HUDEP-2 (cell line): ENCODE data around the gene PAWR.
"Not testable (repeated sequence)": the region's sequence is repeated elsewhere in the genome, so short reads cannot be mapped to it uniquely, and the experiment has no call there.

ENCODE experiments used
- DNase-seq, 76 experiments: peaks; one replicate each; lab custom pipeline; 2025; ENCODE audit not compliant: unreplicated experiment in 76 of 76; lab: John Stamatoyannopoulos, UW

PAWR gene

DNA sequence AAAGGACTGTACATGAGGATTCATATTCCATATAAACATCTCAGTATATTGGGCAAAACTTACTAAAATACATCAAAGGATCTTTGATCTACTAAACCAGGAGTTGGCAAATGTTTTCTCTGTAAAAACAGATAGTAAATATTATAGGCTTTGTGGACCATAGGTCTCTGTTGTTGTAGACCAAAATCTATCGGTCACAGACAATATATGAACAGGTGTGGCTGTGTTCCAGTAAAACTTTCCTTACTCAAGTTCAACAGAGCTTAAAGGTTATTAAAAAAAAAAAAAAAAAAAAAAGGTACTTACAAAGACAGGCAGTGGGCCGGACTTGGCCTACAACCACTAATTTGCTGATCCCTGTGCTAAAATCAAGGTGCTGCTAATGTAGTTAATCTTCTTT lies 40.3 kb downstream of the PAWR start:
- no peak for DNase-seq

GRCh38 chr12:79648881-79649280 lies 41.9 kb downstream of the PAWR start:
- no peak for DNase-seq

GRCh38 chr12:79646843-79647242 lies 43.9 kb downstream of the PAWR start:
- DNase-seq, result not testable (repeated sequence)

DNA sequence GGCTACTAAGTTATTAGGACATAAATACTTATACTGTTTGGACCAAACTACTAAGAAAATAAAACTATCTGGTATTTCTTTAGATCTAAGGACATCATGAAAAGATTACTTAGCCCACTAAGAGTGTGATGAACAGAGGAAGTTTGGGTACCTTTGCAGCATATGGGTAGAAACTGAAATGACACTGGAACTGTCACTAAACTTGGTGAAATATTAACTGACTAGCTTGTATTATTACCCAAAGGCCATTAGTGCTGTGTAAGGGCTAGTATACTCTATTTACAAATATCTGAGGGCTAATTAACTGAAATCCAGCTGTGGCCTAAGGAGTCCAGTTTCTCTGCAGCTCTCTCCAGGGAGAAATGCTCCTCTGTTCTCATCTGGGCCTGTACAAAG lies 45.5 kb downstream of the PAWR start:
- no peak for DNase-seq

DNA sequence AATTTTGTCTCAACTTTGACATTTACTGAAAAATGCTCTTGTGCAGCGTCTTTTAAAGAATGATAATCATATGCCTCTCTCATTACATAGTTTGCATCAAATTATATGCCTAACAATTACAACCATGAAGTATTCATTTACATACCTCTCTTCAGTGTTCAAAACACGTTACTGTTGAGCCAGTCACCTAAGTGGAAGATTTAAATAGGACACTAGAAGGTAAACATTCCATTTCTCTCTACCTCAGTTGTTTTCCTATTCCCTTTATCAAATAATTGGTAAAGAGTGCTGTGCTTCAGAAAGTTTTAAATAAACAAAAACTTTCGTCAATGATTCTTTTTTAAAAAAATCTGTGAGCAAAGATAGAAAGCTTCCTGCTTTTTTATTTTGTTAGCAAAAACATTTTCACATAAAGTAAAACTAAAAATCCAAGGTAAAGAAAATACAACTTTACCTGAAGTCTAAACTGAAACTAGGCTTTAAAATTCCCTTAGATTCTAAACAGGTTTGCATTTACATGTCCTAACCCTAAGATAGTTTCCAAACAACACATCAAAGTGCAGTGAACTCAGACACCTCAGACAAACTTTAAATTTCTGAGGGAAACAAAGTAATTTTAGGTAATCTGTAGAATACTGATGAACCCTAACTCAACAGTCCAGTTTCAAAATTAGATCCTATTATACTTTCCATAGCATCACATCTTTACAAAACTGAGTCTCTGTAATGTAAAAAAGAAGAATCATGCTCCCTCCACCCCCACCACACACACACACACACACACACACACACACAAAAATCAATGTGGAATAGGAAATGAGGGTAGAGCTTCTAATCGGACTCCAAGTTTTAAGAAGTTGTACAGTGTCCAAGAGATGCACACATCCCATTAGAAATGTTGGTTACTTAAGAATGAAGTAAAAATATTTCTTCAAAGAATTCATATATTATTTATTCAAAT lies 46.2 kb downstream of the PAWR start:
- no peak for DNase-seq

GRCh38 chr12:79643821-79644220 lies 46.9 kb downstream of the PAWR start:
- DNase-seq, result no peak

DNA sequence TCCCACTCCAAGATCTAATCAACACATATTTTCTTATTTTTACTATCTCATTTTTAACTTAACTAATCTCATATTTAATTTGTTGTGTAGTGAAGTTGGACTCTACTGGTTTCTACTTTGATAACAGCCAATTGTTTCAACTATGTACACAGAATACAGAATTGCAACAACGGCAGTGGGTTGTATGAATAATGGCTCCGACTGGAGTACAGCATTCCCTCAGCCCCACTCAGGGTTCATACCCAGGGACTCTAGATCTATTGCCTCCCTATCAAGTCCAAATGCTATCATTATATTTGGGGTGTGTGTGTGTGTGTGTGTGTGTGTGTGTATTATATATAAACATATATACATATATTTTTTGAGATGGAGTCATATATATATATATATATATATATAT lies 52.3 kb downstream of the PAWR start:
- no peak for DNase-seq

GRCh38 chr12:79637093-79637492 lies 53.7 kb downstream of the PAWR start:
- DNase-seq, result no peak

- no peak for DNase-seq
Observed at GRCh38 chr12:79635676-79636075, 55.1 kb downstream of the PAWR start.

DNA sequence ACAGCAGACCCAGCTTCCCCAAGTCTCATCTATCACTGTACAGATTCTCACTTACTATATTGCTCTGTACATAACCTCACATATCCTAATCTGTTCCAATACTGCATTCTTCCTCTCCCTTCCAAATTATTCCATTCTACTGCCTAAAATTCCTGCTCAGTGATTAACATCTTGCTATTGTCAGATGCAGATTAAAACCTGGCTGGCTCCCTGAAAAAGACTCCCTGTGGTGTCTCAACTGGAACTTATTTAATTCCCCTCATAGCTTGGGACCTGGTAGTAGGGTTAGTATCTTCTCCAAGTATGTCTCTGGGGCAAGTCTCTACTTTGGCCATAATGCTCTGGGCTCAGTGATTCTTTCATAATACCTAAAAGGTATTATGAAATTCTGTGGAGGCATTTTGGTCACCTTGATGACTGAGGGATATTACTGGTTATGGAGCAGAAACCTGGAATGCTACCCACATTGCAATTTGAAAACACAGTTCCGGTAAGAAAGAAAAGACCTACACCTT lies 55.8 kb downstream of the PAWR start:
- no peak for DNase-seq

- DNase-seq, result no peak
Observed at GRCh38 chr12:79629561-79629960, 61.2 kb downstream of the PAWR start.

GRCh38 chr12:79626735-79627134 lies 64.0 kb downstream of the PAWR start:
- DNase-seq, result not testable (repeated sequence)

DNA sequence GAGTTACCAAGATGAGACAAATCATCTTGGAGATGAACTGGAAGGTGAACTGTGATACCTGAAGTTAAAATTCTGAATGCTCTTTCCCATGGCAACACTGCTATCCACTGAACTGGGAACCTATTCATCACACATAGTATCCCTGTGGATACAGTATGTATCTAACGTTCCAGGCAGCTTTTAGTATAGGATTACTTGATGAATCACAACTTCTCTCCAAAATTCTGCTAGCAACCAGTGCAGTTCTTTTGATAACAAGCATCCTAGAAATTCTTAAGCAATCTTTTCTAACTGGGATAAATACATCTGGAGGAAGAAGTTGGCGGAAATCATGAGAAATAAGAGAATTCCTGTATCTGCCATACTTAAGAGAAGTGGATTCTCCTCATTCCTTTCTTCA lies 66.4 kb downstream of the PAWR start:
- DNase-seq, result no peak

GRCh38 chr12:79619872-79620562 lies 70.7 kb downstream of the PAWR start:
- DNase-seq, result no peak

- DNase-seq, result no peak
Observed at GRCh38 chr12:79618848-79619404, 71.8 kb downstream of the PAWR start.

DNA sequence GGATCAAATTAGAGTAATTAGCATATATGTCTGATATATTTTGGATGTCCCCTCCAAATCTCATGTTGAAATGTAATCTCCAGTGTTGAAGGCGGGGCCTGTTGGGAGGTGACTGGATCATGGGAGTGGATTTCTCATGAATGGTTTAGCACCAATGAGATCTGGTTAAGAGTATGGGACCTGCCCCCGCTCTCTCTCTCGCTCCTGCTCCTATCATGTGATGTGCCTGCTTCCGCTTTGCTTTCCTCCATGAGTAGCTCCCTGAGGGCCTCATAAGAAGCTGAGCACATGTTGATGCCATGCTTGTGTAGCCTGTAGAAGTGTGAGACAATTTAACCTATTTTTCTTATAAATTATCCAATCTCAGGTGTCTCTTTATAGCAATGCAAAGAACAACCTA lies 73.1 kb downstream of the PAWR start:
- no peak for DNase-seq

GRCh38 chr12:79615596-79616560 lies 74.9 kb downstream of the PAWR start:
- DNase-seq, result no peak

DNA sequence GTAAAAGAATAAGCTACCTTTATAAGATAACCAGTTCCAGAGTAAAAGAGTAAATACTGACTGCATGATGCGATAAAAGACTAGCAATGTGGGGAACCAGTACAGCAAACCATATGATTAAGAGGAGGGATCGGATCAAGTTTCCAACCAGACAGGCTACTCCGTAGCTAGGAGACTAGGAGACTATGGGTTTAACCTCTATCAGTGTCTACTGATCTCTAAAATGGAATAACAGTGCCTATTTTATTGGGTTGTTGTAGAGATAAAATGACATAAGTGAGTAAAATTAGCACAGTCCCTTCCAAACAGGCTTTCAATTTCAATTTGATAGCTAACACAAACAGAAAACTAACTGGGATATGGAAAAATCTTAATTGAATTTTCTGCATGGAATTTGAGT lies 76.0 kb downstream of the PAWR start:
- no peak for DNase-seq

DNA sequence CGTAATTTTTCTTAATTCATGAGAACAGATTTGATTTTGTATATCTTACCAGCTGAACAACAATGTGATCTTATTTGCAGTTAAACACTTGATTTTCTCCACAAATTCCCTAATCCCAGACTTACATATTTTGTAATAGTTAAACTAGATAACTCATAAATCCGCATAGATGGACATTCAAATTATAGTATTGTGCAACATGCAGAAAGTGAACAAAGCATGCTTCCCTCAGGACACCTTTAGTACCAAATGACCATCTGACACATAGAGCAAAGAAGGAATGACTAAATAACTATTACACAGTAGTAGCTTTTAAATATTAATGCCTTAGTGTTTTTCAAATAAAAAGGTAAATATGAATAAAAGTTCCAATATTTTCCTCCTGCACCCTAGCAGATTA lies 88.9 kb downstream of the PAWR start:
- no peak for DNase-seq

- no peak for DNase-seq
Observed at GRCh38 chr12:79597910-79598309, 92.9 kb downstream of the PAWR start.
